GM18861 (cell line): ENCODE results near the gene CFAP299.
"Not testable (repeated sequence)": the region's sequence is repeated elsewhere in the genome, so short reads cannot be mapped to it uniquely, and the experiment has no call there.

Experiments used
- ATAC-seq: cut with Tn5 transposase; IDR thresholded peaks from one replicate; pipeline ENCODE4 v1.9.1; 2021; ENCODE audit not compliant: unreplicated experiment

Gene CFAP299

GRCh38 chr4:80335554-80336358 lies at the start of gene CFAP299:
Gene CFAP299, plus strand, starts transcription at chr4:80335730.
- peak; percentile 92 for ATAC-seq

- ATAC-seq = no peak
Observed at GRCh38 chr4:80286451-80286850, 49.1 kb upstream of the CFAP299 start.

GRCh38 chr4:80290665-80291064 lies 44.9 kb upstream of the CFAP299 start:
- not testable (repeated sequence) for ATAC-seq

- no peak for ATAC-seq
Observed at GRCh38 chr4:80294206-80294605, 41.3 kb upstream of the CFAP299 start.

GRCh38 chr4:80295336-80295735 lies 40.2 kb upstream of the CFAP299 start:
- ATAC-seq = no peak

GRCh38 chr4:80295826-80296225 lies 39.7 kb upstream of the CFAP299 start:
- no peak for ATAC-seq

- no peak for ATAC-seq
Observed at GRCh38 chr4:80301884-80302283, 33.6 kb upstream of the CFAP299 start.

- ATAC-seq = no peak
Observed at GRCh38 chr4:80302616-80303223, 32.8 kb upstream of the CFAP299 start.

GRCh38 chr4:80305466-80305865 lies 30.1 kb upstream of the CFAP299 start:
- ATAC-seq = no peak

- no peak for ATAC-seq
Observed at GRCh38 chr4:80306260-80306659, 29.3 kb upstream of the CFAP299 start.

GRCh38 chr4:80307183-80307735 lies 28.3 kb upstream of the CFAP299 start:
- ATAC-seq = no peak

- ATAC-seq = no peak
Observed at GRCh38 chr4:80307774-80308465, 27.6 kb upstream of the CFAP299 start.

- ATAC-seq = no peak
Observed at GRCh38 chr4:80308466-80308822, 27.1 kb upstream of the CFAP299 start.

GRCh38 chr4:80309294-80310004 lies 26.1 kb upstream of the CFAP299 start:
- ATAC-seq = no peak

GRCh38 chr4:80311130-80311529 lies 24.4 kb upstream of the CFAP299 start:
- no peak for ATAC-seq

GRCh38 chr4:80312124-80312523 lies 23.4 kb upstream of the CFAP299 start:
- ATAC-seq = no peak

GRCh38 chr4:80313627-80314026 lies 21.9 kb upstream of the CFAP299 start:
- ATAC-seq = no peak

- not testable (repeated sequence) for ATAC-seq
Observed at GRCh38 chr4:80315848-80316247, 19.7 kb upstream of the CFAP299 start.

GRCh38 chr4:80321341-80321740 lies 14.2 kb upstream of the CFAP299 start:
- no peak for ATAC-seq

GRCh38 chr4:80321776-80322175 lies 13.8 kb upstream of the CFAP299 start:
- no peak for ATAC-seq

GRCh38 chr4:80322716-80323115 lies 12.8 kb upstream of the CFAP299 start:
- ATAC-seq = no peak
